ENCODE data around the gene LDLRAD4. TPM values are rescaled to one million over a fixed set of nuclear protein-coding genes. Genes with fewer than 3 reads are reported as not detected.

Gene LDLRAD4
- total RNA-seq, 2 experiments from 2014 or later = 28.4 to 30.1 TPM

DNA sequence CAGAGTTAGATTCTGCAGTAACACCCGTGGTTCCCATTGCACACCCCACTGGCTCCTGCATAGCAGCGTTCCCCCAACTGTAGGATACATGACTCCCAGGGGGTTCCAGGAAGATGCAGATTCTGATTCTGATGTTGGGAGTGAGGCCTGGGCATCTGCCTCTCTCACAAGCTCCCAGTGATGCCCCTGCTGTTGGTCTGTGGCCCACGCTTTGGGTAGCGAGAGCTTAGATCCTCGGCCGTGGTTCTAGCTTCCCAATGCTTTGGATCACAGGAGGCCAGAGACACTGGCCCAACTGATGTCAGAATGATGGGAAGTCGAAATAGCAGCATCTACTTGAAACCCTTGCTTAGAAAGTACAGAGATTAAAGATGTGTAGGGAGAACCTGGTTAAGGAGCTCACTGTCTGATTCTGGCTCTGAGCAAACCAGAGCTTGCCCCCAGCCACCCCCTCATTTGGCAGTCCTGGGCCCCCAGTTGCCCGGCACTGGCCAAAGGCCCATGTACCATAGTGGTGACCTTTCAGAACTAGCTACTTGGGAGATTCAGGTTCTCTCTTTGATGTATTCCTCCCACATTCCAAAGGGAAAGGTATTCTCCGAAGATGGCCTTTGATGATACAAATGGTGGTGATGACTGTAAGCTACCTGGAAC lies 310.3 kb downstream of the LDLRAD4 start:
- peaks cover 2% of the 10 kb centered on the region for H3K36me3 Mint-ChIP-seq
- H3K27me3 Mint-ChIP-seq = no peaks in the 10 kb centered on the region
- peaks cover 18% of the 10 kb centered on the region for H3K4me1 Mint-ChIP-seq (ENCODE audit: low read depth)
- H3K9me3 Mint-ChIP-seq = no peaks in the 10 kb centered on the region
- H3K27ac Mint-ChIP-seq = no peak overlapping the region
- intact Hi-C loops (cut with micrococcal nuclease) = no loop called here
- POLR2A ChIA-PET = no interaction called here
- DNase-seq = no peak
- CTCF ChIA-PET = interaction anchor here (1.1 to 1.4 kb wide), 2 partner anchors 101 to 313 kb away, joined by 4 read pairs; no protein-coding TSS in a partner anchor
- no peak overlapping the region for H3K4me3 Mint-ChIP-seq

DNA sequence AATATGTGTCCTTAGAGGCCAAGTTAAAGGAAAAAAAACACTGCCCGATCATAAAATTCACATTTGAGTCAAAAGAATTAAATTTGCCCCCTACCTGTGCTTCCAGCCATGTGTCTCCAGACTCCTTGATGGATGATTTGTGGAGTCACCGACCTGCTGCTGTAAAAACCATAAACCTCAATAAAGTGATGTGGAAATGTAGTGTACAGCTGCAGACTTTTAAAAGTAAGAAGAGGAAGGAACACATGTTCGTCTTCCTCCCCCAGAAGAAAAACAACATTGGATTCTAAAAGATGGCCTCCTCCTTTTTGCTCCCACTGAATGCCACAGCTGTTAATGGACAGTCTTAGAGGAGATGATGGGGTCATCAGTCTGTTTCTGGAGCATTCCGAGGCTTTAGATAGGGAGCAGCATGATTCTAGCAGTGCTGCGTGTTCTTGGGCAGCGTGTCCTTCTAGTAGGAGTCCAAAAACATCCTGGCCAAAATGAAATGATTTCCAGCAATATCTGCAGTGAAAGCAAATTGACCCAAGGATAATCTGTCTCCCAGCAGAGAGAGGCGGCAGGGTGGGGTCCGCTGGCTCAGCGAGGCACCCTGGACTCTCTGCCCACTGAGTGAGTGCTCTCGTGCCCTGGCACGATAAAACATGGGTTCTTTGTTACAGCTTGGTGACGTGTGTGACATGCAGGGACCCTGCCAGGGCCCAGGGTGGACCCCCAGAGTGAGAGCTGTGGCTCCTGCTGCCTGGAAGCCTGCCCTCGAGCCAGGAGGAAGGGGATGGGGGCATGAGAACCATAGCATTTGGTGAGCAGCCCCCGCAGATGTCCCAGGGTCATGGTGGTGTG lies 311.7 kb downstream of the LDLRAD4 start:
- intact Hi-C loops (cut with micrococcal nuclease) = loop anchor here (5.0 kb wide), 1 partner anchor 313 kb away; the partner anchor contains the start of gene LDLRAD4
- Mint-ChIP-seq H3K36me3 (no peaks in the 10 kb centered on the region), H3K27ac (no peak overlapping the region), H3K9me3 (no peaks in the 10 kb centered on the region), H3K27me3 (no peaks in the 10 kb centered on the region), H3K4me3 (no peak overlapping the region), H3K4me1 (ENCODE audit: low read depth) (peaks cover 24% of the 10 kb centered on the region)
- ChIA-PET POLR2A (interaction anchor here (0.5 kb wide), 1 partner anchor 106 kb away, joined by 4 read pairs; no protein-coding TSS in a partner anchor), CTCF (interaction anchor here (0.8 to 1.7 kb wide), 4 partner anchors 56 to 314 kb away, joined by 3 to 9 read pairs (median 4); no protein-coding TSS in a partner anchor)
- DNase-seq = no peak

DNA sequence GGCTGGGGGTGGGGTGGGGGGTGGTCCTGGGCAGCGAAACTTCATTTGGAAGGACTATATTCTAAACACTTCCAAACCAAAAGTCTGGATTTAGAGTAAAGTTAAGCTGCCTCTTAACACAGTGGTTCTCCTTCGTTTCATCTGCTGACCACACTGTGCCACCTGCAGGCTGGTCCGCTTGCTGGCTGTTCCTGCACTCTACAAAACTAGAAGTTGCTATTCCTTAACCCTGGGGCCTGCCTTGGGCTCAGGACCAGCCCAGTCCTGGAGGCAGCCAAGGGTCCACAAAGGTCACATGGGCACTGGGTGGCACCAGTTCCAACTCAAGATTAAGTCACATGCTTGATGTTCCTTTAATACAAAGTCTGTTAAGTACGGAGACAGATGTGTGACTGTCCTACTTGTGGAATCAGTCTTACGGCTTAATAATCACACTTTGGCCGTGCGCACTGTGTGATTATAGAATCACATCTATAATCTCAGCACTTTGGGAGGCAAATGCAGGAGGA lies 312.4 kb downstream of the LDLRAD4 start:
- POLR2A ChIA-PET = interaction anchor here (0.5 kb wide), 1 partner anchor 105 kb away, joined by 4 read pairs; no protein-coding TSS in a partner anchor
- Mint-ChIP-seq H3K9me3 (no peaks in the 10 kb centered on the region), H3K27ac (no peak overlapping the region), H3K36me3 (no peaks in the 10 kb centered on the region), H3K4me1 (ENCODE audit: low read depth) (peaks cover 24% of the 10 kb centered on the region), H3K4me3 (no peak overlapping the region), H3K27me3 (no peaks in the 10 kb centered on the region)
- intact Hi-C loops (cut with micrococcal nuclease) = loop anchor here (5.0 kb wide), 1 partner anchor 314 kb away; the partner anchor contains the start of gene LDLRAD4
- DNase-seq = peak; percentile 35
- CTCF ChIA-PET = interaction anchor here (1.7 kb wide), 1 partner anchor 315 kb away, joined by 9 read pairs; no protein-coding TSS in a partner anchor

DNA sequence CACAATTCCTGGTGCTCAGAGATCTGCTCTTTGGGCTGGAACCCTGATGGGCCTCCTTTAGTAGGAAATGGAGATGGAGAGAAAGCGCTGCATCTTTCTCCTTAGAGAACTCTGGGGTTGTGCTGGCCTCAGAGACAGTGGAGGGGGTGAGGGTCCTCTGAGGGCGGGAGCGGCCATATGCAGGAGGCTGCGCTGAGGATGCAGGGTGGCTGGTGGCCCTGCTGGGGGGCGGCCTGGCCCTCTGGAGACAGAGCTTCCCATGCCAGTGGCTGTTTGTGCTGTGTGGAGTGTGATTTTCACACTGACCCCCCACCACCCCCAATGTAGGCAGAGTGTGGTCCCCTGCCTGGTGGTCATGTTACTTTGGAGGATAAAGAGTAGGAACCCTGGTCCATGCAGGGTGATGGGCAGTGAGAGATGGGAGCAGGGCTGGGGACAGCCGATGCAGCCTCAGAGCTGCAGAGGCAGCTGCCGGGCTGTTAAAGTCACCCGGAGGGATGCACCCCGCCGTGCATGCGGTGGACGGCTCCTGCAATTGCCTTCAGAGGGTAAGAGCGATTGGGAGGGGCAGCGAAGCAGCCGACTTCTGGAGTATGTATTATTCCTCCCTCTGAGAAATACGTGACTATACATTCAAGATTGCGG lies 313.2 kb downstream of the LDLRAD4 start:
- Mint-ChIP-seq H3K9me3 (no peaks in the 10 kb centered on the region), H3K27ac (no peak overlapping the region), H3K36me3 (no peaks in the 10 kb centered on the region), H3K4me3 (no peak overlapping the region), H3K27me3 (no peaks in the 10 kb centered on the region), H3K4me1 (ENCODE audit: low read depth) (peaks cover 20% of the 10 kb centered on the region)
- DNase-seq = no peak
- CTCF ChIA-PET = interaction anchor here (0.6 to 1.7 kb wide), 2 partner anchors 30 to 316 kb away, joined by 3 to 9 read pairs; no protein-coding TSS in a partner anchor
- POLR2A ChIA-PET = no interaction called here
- intact Hi-C loops (cut with micrococcal nuclease) = loop anchor here (5.0 kb wide), 1 partner anchor 315 kb away; the partner anchor contains the start of gene LDLRAD4

DNA sequence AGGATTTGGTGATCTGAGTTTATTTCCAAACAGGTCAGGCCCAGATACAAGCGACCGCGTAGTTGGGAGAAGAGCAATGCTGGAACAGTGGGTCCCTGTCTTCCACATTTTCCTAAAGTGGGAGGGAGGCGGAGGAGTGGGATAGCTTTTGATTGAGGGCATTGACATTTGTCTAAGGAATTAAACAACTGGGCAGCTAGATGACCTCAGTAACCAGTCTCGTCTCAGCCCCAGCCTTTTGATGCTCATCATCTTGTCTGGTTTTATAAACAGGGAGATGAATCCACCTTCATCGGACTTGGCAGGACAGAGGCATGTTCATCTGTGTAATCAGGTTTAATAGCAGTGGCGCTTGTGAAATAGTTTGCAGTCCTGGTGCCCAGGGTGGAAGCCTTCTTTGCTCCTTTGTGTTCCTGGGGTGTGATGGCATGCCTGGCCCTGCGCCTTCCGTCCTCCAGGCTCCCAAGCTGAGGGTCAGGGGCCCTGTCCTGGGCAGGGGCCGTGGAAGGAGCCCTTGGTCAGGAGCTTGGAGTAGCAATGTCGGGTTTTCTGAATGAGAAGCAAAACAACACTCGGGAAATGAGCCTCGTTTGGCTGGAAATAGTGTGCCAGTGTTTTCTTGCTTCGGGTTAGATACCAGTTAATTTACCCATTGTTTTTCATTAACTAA lies 314.0 kb downstream of the LDLRAD4 start:
- H3K4me3 Mint-ChIP-seq = no peak overlapping the region
- intact Hi-C loops (cut with micrococcal nuclease) = loop anchor here (5.0 kb wide), 1 partner anchor 315 kb away; the partner anchor contains the start of gene LDLRAD4
- no peak overlapping the region for H3K27ac Mint-ChIP-seq
- DNase-seq = no peak
- H3K27me3 Mint-ChIP-seq = no peaks in the 10 kb centered on the region
- ChIA-PET CTCF (no interaction called here), POLR2A (no interaction called here)
- H3K9me3 Mint-ChIP-seq = no peaks in the 10 kb centered on the region
- no peaks in the 10 kb centered on the region for H3K36me3 Mint-ChIP-seq
- H3K4me1 Mint-ChIP-seq (ENCODE audit: low read depth) = peaks cover 24% of the 10 kb centered on the region

DNA sequence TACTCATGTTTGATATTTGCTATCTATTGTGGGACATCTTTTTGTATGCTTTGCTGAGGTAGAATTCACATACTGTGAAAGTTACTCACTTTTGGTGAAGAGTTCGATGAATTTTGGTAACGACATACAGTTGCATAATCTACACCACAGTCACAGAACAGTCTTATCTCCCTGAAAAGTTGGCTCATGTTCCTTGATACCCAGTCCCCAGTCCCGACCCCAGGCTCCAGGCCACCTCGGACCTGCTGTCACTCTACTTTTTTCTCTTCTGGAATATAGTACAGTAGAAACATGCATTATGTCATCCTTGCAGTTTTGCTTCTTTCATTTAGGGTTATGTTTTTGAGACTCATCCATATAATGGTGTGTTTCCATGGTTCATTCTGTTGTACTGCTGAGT lies 316.1 kb downstream of the LDLRAD4 start:
- CTCF ChIA-PET = no interaction called here
- Mint-ChIP-seq H3K36me3 (no peaks in the 10 kb centered on the region), H3K4me3 (no peak overlapping the region), H3K27ac (no peak overlapping the region), H3K9me3 (no peaks in the 10 kb centered on the region), H3K27me3 (no peaks in the 10 kb centered on the region), H3K4me1 (ENCODE audit: low read depth) (peaks cover 40% of the 10 kb centered on the region)
- intact Hi-C loops (cut with micrococcal nuclease) = loop anchor here (5.0 kb wide), 1 partner anchor 317 kb away; the partner anchor contains the start of gene LDLRAD4
- no peak for DNase-seq
- POLR2A ChIA-PET = no interaction called here

DNA sequence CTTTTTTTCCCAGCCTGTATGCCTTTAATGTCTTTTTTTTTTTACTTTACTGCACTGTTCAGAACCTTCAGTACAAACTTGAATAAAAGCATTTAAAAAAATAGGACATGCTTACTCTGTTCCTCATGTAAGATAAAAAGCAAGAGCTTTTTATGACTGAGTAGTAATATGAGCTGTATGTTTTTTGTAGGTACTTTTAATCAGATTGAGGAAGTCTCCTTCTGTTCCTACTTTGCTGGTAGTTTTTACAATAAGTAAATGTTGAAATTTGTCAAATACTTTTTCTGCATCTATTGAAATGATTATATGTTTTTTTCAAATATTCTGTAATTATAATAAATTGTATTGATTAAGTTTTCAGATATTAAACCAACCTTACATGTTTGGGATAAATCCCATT lies 318.0 kb downstream of the LDLRAD4 start:
- Mint-ChIP-seq H3K9me3 (no peaks in the 10 kb centered on the region), H3K4me1 (ENCODE audit: low read depth) (peaks cover 56% of the 10 kb centered on the region), H3K27ac (no peak overlapping the region), H3K36me3 (no peaks in the 10 kb centered on the region), H3K27me3 (no peaks in the 10 kb centered on the region), H3K4me3 (no peak overlapping the region)
- ChIA-PET CTCF (interaction anchor here (0.7 to 1.3 kb wide), 2 partner anchors 9 to 142 kb away, joined by 3 read pairs; no protein-coding TSS in a partner anchor), POLR2A (interaction anchor here (0.6 kb wide), 1 partner anchor 104 kb away, joined by 3 read pairs; no protein-coding TSS in a partner anchor)
- intact Hi-C loops (cut with micrococcal nuclease) = no loop called here
- DNase-seq = no peak

DNA sequence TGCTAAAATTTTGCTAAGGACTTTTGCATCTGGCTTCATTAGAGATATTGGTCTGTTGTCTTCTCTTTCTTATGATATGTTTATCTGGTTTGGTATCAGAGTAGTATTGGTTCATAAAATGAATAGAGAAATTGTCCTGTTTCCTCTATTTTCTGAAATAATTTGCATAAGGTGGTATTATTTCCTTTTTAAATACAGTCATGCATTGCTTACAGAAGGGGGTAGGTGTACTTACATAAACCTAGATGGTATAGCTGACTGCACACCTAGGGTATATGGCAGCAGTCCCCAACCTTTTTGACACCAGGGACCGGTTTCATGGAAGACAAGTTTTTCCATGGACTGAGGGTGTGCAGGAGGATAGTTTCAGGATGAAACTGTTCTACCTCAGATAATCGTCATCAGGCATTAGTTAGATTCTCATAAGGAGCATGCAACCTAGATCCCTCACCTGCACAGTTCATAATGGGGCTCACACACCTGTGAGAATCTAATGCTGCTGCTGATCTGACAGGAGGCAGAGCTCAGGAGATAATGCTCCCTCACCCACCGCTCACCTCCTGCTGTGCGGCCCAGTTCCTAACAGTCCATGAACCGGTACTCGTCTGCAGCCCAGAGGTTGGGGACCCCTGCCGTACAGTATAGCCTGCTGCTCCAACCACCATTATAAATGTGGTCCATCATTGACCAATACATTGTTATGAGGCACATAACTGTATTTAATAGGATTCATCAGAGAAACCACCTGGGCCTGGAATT lies 318.6 kb downstream of the LDLRAD4 start:
- Mint-ChIP-seq H3K27me3 (no peaks in the 10 kb centered on the region), H3K4me3 (no peak overlapping the region), H3K27ac (no peak overlapping the region), H3K9me3 (no peaks in the 10 kb centered on the region), H3K4me1 (ENCODE audit: low read depth) (peaks cover 57% of the 10 kb centered on the region), H3K36me3 (no peaks in the 10 kb centered on the region)
- CTCF ChIA-PET = no interaction called here
- no peak for DNase-seq
- POLR2A ChIA-PET = no interaction called here
- intact Hi-C loops (cut with micrococcal nuclease) = no loop called here

DNA sequence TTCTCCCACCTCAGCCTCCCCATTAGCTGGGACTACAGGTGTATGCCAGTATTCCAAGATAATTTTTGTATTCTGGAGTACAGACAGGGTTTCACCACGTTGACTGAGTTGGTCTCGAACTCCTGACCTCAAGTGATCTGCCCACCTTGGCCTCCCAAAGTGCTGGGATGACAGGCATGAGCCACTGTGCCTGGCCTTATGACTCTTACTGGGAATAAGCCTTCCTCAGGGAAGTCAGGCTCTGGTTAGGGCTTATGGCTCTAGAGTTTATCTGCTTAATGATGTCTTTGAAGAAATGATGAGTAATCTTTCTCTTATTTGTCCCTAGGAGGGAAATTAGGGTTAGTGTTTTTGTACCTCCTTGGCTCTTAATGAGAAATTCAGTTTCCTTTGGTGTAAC lies 320.1 kb downstream of the LDLRAD4 start:
- H3K27ac Mint-ChIP-seq = peak overlapping the region; percentile 20
- no peaks in the 10 kb centered on the region for H3K9me3 Mint-ChIP-seq
- intact Hi-C loops (cut with micrococcal nuclease) = no loop called here
- peaks cover 2% of the 10 kb centered on the region for H3K36me3 Mint-ChIP-seq
- no peak for DNase-seq
- no peaks in the 10 kb centered on the region for H3K27me3 Mint-ChIP-seq
- ChIA-PET POLR2A (no interaction called here), CTCF (interaction anchor here (1.7 kb wide), 1 partner anchor 323 kb away, joined by 6 read pairs; no protein-coding TSS in a partner anchor)
- no peak overlapping the region for H3K4me3 Mint-ChIP-seq
- H3K4me1 Mint-ChIP-seq (ENCODE audit: low read depth) = peaks cover 51% of the 10 kb centered on the region

DNA sequence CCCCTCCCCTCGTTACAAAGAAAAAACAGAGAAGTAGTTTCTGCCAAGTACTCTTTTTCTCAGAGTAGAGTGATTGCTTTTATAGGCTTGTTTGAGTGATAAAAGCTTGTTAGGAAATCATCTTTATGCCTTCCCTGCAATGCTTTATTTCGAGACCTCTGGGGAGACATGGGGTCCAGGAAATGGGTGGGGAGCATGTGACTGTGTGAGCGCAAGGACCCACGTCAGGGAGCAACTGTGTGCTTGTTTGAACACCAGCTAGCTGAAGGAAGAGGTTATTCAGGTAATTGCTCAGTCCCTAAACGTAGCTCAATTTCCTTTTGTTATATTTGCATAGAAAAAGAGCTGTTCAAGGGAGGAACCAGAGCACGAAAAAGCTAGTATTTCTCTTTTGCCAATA lies 320.5 kb downstream of the LDLRAD4 start:
- CTCF ChIA-PET = interaction anchor here (1.7 kb wide), 1 partner anchor 323 kb away, joined by 6 read pairs; no protein-coding TSS in a partner anchor
- intact Hi-C loops (cut with micrococcal nuclease) = no loop called here
- H3K4me1 Mint-ChIP-seq (ENCODE audit: low read depth) = peaks cover 47% of the 10 kb centered on the region

More for the DNA sequence above, 320.5 kb downstream of the LDLRAD4 start:
- Mint-ChIP-seq H3K27me3 (no peaks in the 10 kb centered on the region), H3K36me3 (peaks cover 2% of the 10 kb centered on the region), H3K4me3 (no peak overlapping the region), H3K27ac (peak overlapping the region; percentile 20), H3K9me3 (no peaks in the 10 kb centered on the region)
- no peak for DNase-seq
- POLR2A ChIA-PET = no interaction called here
